ENCODE results near the gene GRIN1.
"Not testable (repeated sequence)": the region's sequence is repeated elsewhere in the genome, so short reads cannot be mapped to it uniquely, and the experiment has no call there.

Gene GRIN1

GRCh38 chr9:137130176-137130755 lies 8.7 kb upstream of the GRIN1 start:
- Histone ChIP-seq H3K9me3 (ENCODE audit: control insufficient read depth, low read length) (no peaks in the 10 kb centered on the region), H3K27ac (ENCODE audit: insufficient read depth, low read depth, low read length, poor library complexity, severe bottlenecking) (no peak overlapping the region), H3K36me3 (ENCODE audit: control insufficient read depth, insufficient read depth, low read length) (no peaks in the 10 kb centered on the region), H3K27me3 (ENCODE audit: control insufficient read depth, insufficient read depth, low read length, poor library complexity, severe bottlenecking) (peaks cover 50% of the 10 kb centered on the region), H3K4me3 (ENCODE audit: insufficient read depth, low read depth, low read length) (peak overlapping the region; percentile 91), H3K4me1 (ENCODE audit: control insufficient read depth, insufficient read depth, low read length) (peaks cover 8% of the 10 kb centered on the region)
- 6% methylated on average over 58 of the region's 58 CpGs for WGBS, 2 experiments

DNA sequence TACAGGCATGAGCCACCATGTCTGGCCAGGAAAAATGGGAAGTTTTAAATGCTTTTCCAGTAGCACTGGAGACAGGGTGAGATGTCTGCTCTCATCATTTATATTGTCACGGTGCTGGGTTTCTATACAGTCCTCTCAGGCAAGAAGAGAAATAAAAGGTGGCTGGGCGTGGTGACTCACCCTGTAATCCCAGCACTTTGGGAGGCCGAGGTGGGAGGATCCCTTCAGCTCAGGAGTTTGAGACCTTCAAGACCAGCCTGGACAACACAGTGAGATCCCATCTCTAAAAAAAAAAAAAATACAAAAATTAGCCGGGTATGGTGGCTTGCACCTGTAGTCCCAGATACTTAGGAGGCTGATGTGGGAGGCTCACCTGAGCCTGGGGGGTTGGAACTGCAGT lies 4.8 kb upstream of the GRIN1 start:
- Histone ChIP-seq H3K4me3 (ENCODE audit: insufficient read depth, low read depth, low read length) (no peak overlapping the region), H3K27ac (ENCODE audit: insufficient read depth, low read depth, low read length, poor library complexity, severe bottlenecking) (no peak overlapping the region), H3K36me3 (ENCODE audit: control insufficient read depth, insufficient read depth, low read length) (no peaks in the 10 kb centered on the region), H3K27me3 (ENCODE audit: control insufficient read depth, insufficient read depth, low read length, poor library complexity, severe bottlenecking) (peaks cover 88% of the 10 kb centered on the region), H3K9me3 (ENCODE audit: control insufficient read depth, low read length) (no peaks in the 10 kb centered on the region), H3K4me1 (ENCODE audit: control insufficient read depth, insufficient read depth, low read length) (no peaks in the 10 kb centered on the region)
- WGBS, 2 experiments = 77 to 80% methylated on average over 4 of the region's 4 CpGs

- H3K9me3 ChIP-seq (ENCODE audit: control insufficient read depth, low read length); H3K4me1 ChIP-seq (ENCODE audit: control insufficient read depth, insufficient read depth, low read length); H3K27ac ChIP-seq (ENCODE audit: insufficient read depth, low read depth, low read length, poor library complexity, severe bottlenecking); H3K36me3 ChIP-seq (ENCODE audit: control insufficient read depth, insufficient read depth, low read length); H3K4me3 ChIP-seq (ENCODE audit: insufficient read depth, low read depth, low read length): not testable (repeated sequence)
- WGBS, 2 experiments = 78% methylated on average over 9 of the region's 9 CpGs
- H3K27me3 ChIP-seq (ENCODE audit: control insufficient read depth, insufficient read depth, low read length, poor library complexity, severe bottlenecking) = peaks cover 94% of the 10 kb centered on the region
Measured at GRCh38 chr9:137135154-137135553, 3.8 kb upstream of the GRIN1 start.

DNA sequence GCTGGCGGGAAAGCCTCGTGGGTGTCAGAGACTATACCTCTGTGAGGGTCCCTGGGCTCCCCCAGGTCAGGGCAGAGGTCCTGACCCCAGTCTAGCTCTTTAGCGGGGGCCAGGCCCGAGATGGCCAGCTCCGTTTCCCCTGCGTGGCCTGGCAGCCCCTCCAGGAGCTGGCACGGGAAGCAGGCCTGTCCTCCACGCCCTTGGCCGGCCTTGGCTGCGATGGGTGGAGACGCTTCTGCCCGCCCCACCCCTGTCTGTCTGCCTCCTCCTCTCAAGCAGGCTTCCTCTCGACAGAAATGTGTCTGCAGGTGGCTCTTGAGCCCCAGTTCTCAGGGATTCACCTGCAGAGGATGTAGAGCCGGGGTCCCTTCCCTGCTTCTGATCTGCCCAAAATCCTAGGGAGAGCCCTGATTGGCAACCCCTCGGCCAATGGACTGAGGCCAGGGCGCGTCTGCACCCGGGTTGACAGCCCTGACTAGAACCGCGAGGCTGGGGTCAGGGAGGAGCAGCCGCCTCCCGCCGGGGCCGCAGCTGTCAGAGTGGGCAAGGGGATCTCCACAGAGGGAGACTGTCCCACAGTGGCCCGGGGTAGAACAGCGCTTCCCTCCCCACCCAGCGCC lies 2.6 kb upstream of the GRIN1 start:
- H3K27me3 ChIP-seq (ENCODE audit: control insufficient read depth, insufficient read depth, low read length, poor library complexity, severe bottlenecking) = peaks cover 94% of the 10 kb centered on the region
- no peaks in the 10 kb centered on the region for H3K4me1 ChIP-seq (ENCODE audit: control insufficient read depth, insufficient read depth, low read length)
- H3K4me3 ChIP-seq (ENCODE audit: insufficient read depth, low read depth, low read length) = no peak overlapping the region
- H3K27ac ChIP-seq (ENCODE audit: insufficient read depth, low read depth, low read length, poor library complexity, severe bottlenecking) = no peak overlapping the region
- H3K9me3 ChIP-seq (ENCODE audit: control insufficient read depth, low read length) = no peaks in the 10 kb centered on the region
- WGBS, 2 experiments = 48% methylated on average over 27 of the region's 27 CpGs
- no peaks in the 10 kb centered on the region for H3K36me3 ChIP-seq (ENCODE audit: control insufficient read depth, insufficient read depth, low read length)

DNA sequence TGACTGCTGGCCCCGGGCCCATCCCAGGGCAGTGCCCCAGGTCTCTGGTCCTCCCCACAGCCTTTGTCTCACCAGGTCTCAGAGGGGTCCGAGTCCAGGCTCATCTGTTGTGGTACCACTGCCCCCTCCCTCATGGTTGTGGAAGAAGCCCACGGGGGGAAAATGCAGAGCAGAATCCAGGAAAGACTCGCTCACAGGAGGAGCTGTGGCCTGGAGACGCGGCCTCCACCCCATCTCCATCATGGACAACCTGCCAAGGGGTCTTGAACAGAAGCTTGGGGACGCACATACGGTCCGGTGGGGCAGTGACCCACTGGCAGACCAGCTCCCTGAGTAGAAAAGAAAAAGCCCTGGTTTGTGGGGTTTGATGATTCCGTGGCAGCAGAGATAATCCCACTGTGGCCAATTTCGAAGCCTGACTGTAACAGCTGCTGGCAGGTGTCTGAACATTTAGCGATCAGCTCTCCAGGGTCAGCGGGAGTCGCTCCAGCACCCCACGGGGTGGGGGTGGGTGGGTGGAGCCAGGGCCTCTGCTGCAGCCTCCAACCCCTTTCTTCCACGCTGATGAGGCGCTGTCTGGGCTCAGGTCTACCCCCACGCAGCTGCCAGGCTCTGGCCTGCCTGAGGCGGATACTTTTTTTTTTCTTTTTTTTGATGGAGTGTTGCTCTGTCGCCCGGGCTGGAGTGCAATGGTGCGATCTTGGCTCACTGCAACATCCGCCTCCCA lies 1.9 kb upstream of the GRIN1 start:
- H3K36me3 ChIP-seq (ENCODE audit: control insufficient read depth, insufficient read depth, low read length) = no peaks in the 10 kb centered on the region
- no peak overlapping the region for H3K4me3 ChIP-seq (ENCODE audit: insufficient read depth, low read depth, low read length)
- no peak overlapping the region for H3K27ac ChIP-seq (ENCODE audit: insufficient read depth, low read depth, low read length, poor library complexity, severe bottlenecking)
- 75 to 77% methylated on average over 23 of the region's 23 CpGs for WGBS, 2 experiments
- H3K9me3 ChIP-seq (ENCODE audit: control insufficient read depth, low read length) = no peaks in the 10 kb centered on the region
- peaks cover 94% of the 10 kb centered on the region for H3K27me3 ChIP-seq (ENCODE audit: control insufficient read depth, insufficient read depth, low read length, poor library complexity, severe bottlenecking)
- no peaks in the 10 kb centered on the region for H3K4me1 ChIP-seq (ENCODE audit: control insufficient read depth, insufficient read depth, low read length)

DNA sequence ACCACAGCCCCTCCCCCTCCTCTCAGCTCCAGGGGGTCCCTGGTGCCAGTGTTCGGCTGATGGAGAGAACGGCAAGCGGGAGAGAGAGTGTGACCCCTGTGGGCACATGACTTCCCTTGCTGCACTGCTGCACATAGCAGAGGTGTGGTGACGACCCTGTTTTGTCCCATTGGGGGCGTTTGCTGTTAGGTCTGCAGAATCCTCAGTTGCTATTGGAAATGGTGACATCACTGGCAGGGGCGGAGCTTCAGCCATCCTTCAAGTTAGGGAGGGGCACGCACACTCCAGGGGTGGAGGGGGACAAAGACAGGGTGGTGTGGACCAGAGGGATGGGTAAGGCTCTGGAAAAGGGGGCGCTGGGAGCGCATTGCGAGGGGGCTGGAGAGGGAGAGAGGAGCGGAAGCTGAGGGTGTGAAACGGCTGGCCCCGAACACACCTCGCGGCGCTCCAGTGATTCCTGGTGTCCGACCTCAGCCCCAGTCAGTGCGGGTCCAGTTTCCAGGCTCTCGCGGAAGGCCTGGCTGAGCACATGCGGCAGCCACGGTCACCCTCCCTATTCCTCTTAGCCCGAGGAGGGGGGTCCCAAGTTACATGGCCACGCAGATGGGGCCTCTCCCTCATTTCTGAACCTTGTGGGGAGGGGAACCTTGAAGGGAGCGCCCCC lies 764 bp upstream of the GRIN1 start:
- Histone ChIP-seq H3K27ac (ENCODE audit: insufficient read depth, low read depth, low read length, poor library complexity, severe bottlenecking) (no peak overlapping the region), H3K4me3 (ENCODE audit: insufficient read depth, low read depth, low read length) (no peak overlapping the region), H3K36me3 (ENCODE audit: control insufficient read depth, insufficient read depth, low read length) (no peaks in the 10 kb centered on the region), H3K27me3 (ENCODE audit: control insufficient read depth, insufficient read depth, low read length, poor library complexity, severe bottlenecking) (peaks cover 97% of the 10 kb centered on the region), H3K4me1 (ENCODE audit: control insufficient read depth, insufficient read depth, low read length) (no peaks in the 10 kb centered on the region), H3K9me3 (ENCODE audit: control insufficient read depth, low read length) (no peaks in the 10 kb centered on the region)
- 16 to 20% methylated on average over 25 of the region's 25 CpGs for WGBS, 2 experiments

GRCh38 chr9:137139468-137140150 lies 655 bp downstream of the GRIN1 start:
- Histone ChIP-seq H3K9me3 (ENCODE audit: control insufficient read depth, low read length) (no peaks in the 10 kb centered on the region), H3K27ac (ENCODE audit: insufficient read depth, low read depth, low read length, poor library complexity, severe bottlenecking) (no peak overlapping the region), H3K27me3 (ENCODE audit: control insufficient read depth, insufficient read depth, low read length, poor library complexity, severe bottlenecking) (peaks cover 95% of the 10 kb centered on the region), H3K4me3 (ENCODE audit: insufficient read depth, low read depth, low read length) (no peak overlapping the region), H3K36me3 (ENCODE audit: control insufficient read depth, insufficient read depth, low read length) (no peaks in the 10 kb centered on the region), H3K4me1 (ENCODE audit: control insufficient read depth, insufficient read depth, low read length) (no peaks in the 10 kb centered on the region)
- 44% methylated on average over 37 of the region's 37 CpGs for WGBS, 2 experiments

DNA sequence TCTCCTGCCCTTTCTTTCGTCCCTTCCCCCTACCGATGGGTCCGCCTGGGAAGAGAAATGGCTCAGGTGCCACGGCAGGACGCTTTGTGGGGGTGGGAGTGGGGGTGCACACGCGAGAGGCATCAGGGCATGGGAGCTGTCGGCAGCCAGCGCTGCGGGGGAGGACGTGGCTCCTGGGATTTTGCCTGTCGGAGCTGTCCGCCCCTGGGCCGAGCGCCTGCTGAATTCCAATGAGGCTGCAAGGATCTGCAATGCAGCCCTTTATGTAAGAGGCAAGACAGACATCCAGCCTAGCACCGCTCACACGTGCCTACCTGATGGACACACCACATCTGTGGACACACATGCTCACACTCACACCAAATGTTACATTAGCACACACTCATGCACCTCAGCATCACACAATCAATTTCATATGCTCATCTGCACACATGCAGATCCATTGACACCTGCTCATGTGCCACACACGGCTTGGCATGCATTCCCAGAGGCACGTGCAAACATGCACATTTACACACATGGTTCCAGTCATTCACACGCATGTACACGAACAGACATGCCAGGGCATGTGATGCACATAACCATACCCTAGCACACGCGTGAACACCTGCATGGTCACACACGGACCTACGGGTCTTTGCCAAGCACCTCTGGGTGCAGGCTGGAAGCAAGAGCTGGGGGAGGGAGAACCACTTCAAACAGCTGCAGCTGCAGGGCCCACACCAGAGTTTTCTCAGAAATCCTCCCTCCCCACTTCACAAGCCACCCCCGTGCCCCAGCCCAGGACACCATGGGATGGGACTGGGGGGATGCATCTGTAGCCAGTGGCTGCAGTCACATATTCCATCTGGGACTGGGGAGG lies 1.4 kb downstream of the GRIN1 start:
- H3K4me1 ChIP-seq (ENCODE audit: control insufficient read depth, insufficient read depth, low read length) = no peaks in the 10 kb centered on the region
- H3K27me3 ChIP-seq (ENCODE audit: control insufficient read depth, insufficient read depth, low read length, poor library complexity, severe bottlenecking) = peaks cover 88% of the 10 kb centered on the region
- no peaks in the 10 kb centered on the region for H3K36me3 ChIP-seq (ENCODE audit: control insufficient read depth, insufficient read depth, low read length)
- H3K27ac ChIP-seq (ENCODE audit: insufficient read depth, low read depth, low read length, poor library complexity, severe bottlenecking) = no peak overlapping the region
- no peaks in the 10 kb centered on the region for H3K9me3 ChIP-seq (ENCODE audit: control insufficient read depth, low read length)
- H3K4me3 ChIP-seq (ENCODE audit: insufficient read depth, low read depth, low read length) = no peak overlapping the region
- WGBS, 2 experiments = 63% methylated on average over 26 of the region's 26 CpGs

DNA sequence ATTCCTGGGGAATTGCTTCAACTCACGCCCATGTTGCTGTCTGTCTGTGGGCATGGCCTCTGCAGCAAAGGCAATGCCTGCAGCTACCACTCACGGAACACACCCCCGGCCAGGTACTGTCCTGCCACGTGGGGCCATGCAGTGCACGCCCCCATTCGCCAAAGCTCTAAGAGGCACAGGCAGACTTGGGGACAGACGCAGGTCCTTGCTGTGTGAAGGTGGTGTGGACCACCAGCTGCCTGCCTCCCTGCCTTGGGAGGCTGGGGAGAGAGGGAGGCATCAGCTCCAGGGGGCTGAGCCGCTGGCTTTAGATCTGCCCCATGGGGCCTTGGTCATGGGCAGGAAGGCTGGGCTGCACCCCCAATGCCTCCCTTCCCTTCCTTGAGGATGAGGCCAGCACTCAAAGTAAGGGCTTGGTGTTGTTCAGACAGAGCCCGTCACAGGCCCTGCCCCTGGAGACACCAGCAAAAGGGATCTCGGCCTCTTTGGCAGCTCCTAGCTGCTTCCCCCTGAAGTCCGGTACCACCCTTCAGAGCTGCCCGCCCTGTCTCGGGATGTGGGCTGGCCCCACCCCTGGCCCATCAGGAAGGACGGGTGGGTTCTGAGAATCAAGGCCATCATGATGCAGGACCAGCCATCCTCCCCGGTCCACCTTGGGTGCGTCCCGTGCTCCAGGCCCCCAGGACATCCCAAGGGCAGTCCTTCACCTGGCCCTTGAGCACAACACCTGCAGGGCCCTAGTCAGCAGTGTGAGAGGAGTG lies 2.3 kb downstream of the GRIN1 start:
- H3K9me3 ChIP-seq (ENCODE audit: control insufficient read depth, low read length) = no peaks in the 10 kb centered on the region
- H3K27ac ChIP-seq (ENCODE audit: insufficient read depth, low read depth, low read length, poor library complexity, severe bottlenecking) = no peak overlapping the region
- no peaks in the 10 kb centered on the region for H3K4me1 ChIP-seq (ENCODE audit: control insufficient read depth, insufficient read depth, low read length)
- H3K27me3 ChIP-seq (ENCODE audit: control insufficient read depth, insufficient read depth, low read length, poor library complexity, severe bottlenecking) = peaks cover 87% of the 10 kb centered on the region
- H3K4me3 ChIP-seq (ENCODE audit: insufficient read depth, low read depth, low read length) = no peak overlapping the region
- 78 to 79% methylated on average over 17 of the region's 17 CpGs for WGBS, 2 experiments
- no peaks in the 10 kb centered on the region for H3K36me3 ChIP-seq (ENCODE audit: control insufficient read depth, insufficient read depth, low read length)
